Activated CD8-positive, alpha-beta T cell treated with anti-CD3 and anti-CD28 coated beads for 36 hours (primary cell): ENCODE data around the gene ATOX1. TPM values are rescaled to one million over a fixed set of nuclear protein-coding genes. Genes with fewer than 3 reads are reported as not detected.

Experiments used
- ATAC-seq: fragments of 200-7000 bp; cut with Tn5 transposase; one replicate; pipeline ENCODE4 v1.10.0; 2021; ENCODE audit warnings: mild to moderate bottlenecking, moderate library complexity
- CTCF ChIA-PET: fragments of 350-600 bp; sonication (Branson Sonifier 250); formaldehyde crosslinking; loops from one replicate; lab custom pipeline; 2021; ENCODE audit warnings: antibody characterized with exemption; lab: Charles Lee
- POLR2A ChIA-PET: fragments of 350-600 bp; sonication (Branson Sonifier 250); formaldehyde crosslinking; loops from one replicate; lab custom pipeline; 2021; ENCODE audit warnings: antibody characterized with exemption; lab: Charles Lee
- DNase-seq: peaks from one replicate; pipeline ENCODE4 v3.0.0-alpha.2; 2020
- H3K27ac Mint-ChIP-seq: one replicate; pipeline ENCODE4 v1.8.0; 2021; ENCODE audit warnings: mild to moderate bottlenecking, mixed read lengths
- H3K27me3 Mint-ChIP-seq: one replicate; pipeline ENCODE4 v1.8.0; 2021; ENCODE audit warnings: mixed read lengths
- H3K36me3 Mint-ChIP-seq: one replicate; pipeline ENCODE4 v1.8.0; 2021; ENCODE audit warnings: low read depth, mixed read lengths
- H3K4me1 Mint-ChIP-seq: one replicate; pipeline ENCODE4 v1.8.0; 2021; ENCODE audit warnings: low read depth, mixed read lengths
- H3K4me3 Mint-ChIP-seq: one replicate; pipeline ENCODE4 v1.8.0; 2021; ENCODE audit warnings: mild to moderate bottlenecking, moderate library complexity, mixed read lengths
- H3K9me3 Mint-ChIP-seq: one replicate; pipeline ENCODE4 v1.8.0; 2021; ENCODE audit warnings: mixed read lengths
- CTCF ChIP-seq: fragments of 200-600 bp; IDR thresholded peaks from one replicate; pipeline ENCODE4 v1.8.0; 2022; ENCODE audit warnings: antibody characterized with exemption, mild to moderate bottlenecking
- intact Hi-C: fragments of 100-400 bp; cut with micrococcal nuclease; formaldehyde crosslinking; loops from one replicate; pipeline ENCODE4 v1.10.0; 2022
- total RNA-seq, 2 experiments: library from RNA; stranded (reverse); gene quantifications; one replicate each; pipeline ENCODE4 v1.2.3, GENCODE V29; 2021

Gene ATOX1
- total RNA-seq, 2 experiments from 2014 or later = 69.6 to 73.3 TPM

GRCh38 chr5:151718646-151719045 lies 39.8 kb downstream of the ATOX1 start:
- CTCF ChIA-PET = interaction anchor here (1.1 to 5.7 kb wide), 6 partner anchors 11 to 61 kb away, joined by 3 to 31 read pairs (median 6); no protein-coding TSS in a partner anchor
- Mint-ChIP-seq H3K27me3 (no peaks in the 10 kb centered on the region), H3K4me3 (no peak overlapping the region), H3K36me3 (peaks cover 4% of the 10 kb centered on the region), H3K9me3 (no peaks in the 10 kb centered on the region), H3K4me1 (peaks cover 9% of the 10 kb centered on the region), H3K27ac (no peak overlapping the region)
- POLR2A ChIA-PET = interaction anchor here (0.7 kb wide), 1 partner anchor 37 kb away, joined by 3 read pairs; no protein-coding TSS in a partner anchor
- intact Hi-C loops = no loop called here
- no peak for TF ChIP-seq CTCF
- DNase-seq (no peak), ATAC-seq (no peak)

- intact Hi-C loops = no loop called here
- Mint-ChIP-seq H3K4me3 (no peak overlapping the region), H3K4me1 (peaks cover 9% of the 10 kb centered on the region), H3K36me3 (peaks cover 4% of the 10 kb centered on the region), H3K27me3 (no peaks in the 10 kb centered on the region), H3K9me3 (no peaks in the 10 kb centered on the region), H3K27ac (no peak overlapping the region)
- ATAC-seq (no peak), DNase-seq (no peak)
- ChIA-PET POLR2A (interaction anchor here (0.7 kb wide), 1 partner anchor 37 kb away, joined by 3 read pairs; no protein-coding TSS in a partner anchor), CTCF (interaction anchor here (1.1 to 5.7 kb wide), 5 partner anchors 19 to 60 kb away, joined by 3 to 31 read pairs (median 6); no protein-coding TSS in a partner anchor)
- no peak for TF ChIP-seq CTCF
Measured at GRCh38 chr5:151718153-151718552, 40.3 kb downstream of the ATOX1 start.

GRCh38 chr5:151717416-151717815 lies 41.0 kb downstream of the ATOX1 start:
- intact Hi-C loops = no loop called here
- ChIA-PET CTCF (interaction anchor here (1.7 to 5.7 kb wide), 2 partner anchors 45 to 59 kb away, joined by 5 to 27 read pairs; no protein-coding TSS in a partner anchor), POLR2A (no interaction called here)
- Mint-ChIP-seq H3K4me3 (no peak overlapping the region), H3K27ac (no peak overlapping the region), H3K27me3 (peaks cover 4% of the 10 kb centered on the region), H3K9me3 (peaks cover 4% of the 10 kb centered on the region), H3K4me1 (peaks cover 9% of the 10 kb centered on the region), H3K36me3 (peaks cover 4% of the 10 kb centered on the region)
- ATAC-seq (no peak), DNase-seq (no peak)
- TF ChIP-seq CTCF = no peak

GRCh38 chr5:151709109-151709735 lies 49.2 kb downstream of the ATOX1 start:
- CTCF ChIA-PET = interaction anchor here (0.9 to 1.4 kb wide), 3 partner anchors 50 to 640 kb away, joined by 3 read pairs; no protein-coding TSS in a partner anchor

More at GRCh38 chr5:151709109-151709735, 49.2 kb downstream of the ATOX1 start:
- H3K9me3 Mint-ChIP-seq = peaks cover 4% of the 10 kb centered on the region
- no peak for ATAC-seq
- TF ChIP-seq CTCF = no peak
- no peak overlapping the region for H3K27ac Mint-ChIP-seq
- no peaks in the 10 kb centered on the region for H3K4me1 Mint-ChIP-seq
- POLR2A ChIA-PET = interaction anchor here (0.6 kb wide), 1 partner anchor 54 kb away, joined by 3 read pairs; no protein-coding TSS in a partner anchor
- intact Hi-C loops = no loop called here
- no peak overlapping the region for H3K4me3 Mint-ChIP-seq
- H3K36me3 Mint-ChIP-seq = no peaks in the 10 kb centered on the region
- peaks cover 6% of the 10 kb centered on the region for H3K27me3 Mint-ChIP-seq
- DNase-seq = no peak
